ENCODE results near the gene DOP1B. TPM values are rescaled to one million over a fixed set of nuclear protein-coding genes. Genes with fewer than 3 reads are reported as not detected.
A peak's percentile ranks its signal among the peaks of the same experiment; 100 is the strongest.

The DOP1B gene
- total and polyA plus RNA-seq, 12 donors: 1.1 to 39.1 (median 6.9) TPM

DNA sequence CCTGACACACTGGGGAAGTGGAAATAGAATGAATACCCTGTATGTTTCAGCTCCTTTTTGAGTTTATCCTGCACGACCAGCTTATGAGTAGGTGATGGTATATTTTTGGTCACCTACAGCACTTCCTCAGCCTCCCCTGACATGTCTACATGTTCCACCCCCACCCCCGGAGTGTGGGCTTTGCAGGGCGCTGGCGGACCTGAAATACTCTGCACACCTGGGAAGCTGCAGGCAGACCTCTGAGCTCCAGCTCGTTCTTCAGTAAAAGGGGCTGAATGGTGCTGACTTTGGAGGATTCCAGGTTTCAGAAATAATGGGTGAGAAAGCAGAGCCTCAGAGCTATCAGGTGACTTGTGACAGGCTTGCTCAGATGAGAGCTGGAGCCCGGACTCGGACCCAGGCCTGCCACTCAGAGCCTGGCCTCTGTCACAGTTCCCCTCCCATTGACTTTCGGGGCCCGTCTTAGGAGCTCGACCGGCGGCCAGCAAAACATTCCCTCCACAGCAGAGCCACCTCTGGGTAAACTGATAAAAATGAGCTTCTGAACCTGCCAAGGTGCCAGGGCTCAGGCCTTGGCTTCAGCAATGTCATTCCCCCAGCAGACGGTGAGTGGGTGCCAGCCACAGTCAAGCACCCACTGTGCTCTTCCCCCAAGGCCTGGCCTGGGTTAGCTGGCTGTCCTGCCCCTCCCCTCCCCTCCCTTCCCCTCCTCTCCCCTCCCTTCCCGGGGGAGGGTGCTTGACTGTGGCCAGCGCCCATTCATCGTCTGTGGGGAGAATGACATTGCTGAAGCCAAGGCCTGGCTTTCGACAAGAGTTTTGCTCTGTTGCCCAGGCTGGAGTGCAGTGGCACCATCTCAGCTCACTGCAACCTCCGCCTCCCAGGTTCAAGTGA, 30.1 kb downstream of the DOP1B start:
- Histone ChIP-seq H3K36me3 (replicated peaks in 1 of 2) (no peaks in the 10 kb centered on the region), H3K9me3 (replicated peaks in 1 of 3) (no peaks in the 10 kb centered on the region), H3K27me3 (no peaks in the 10 kb centered on the region), H3K4me1 (replicated peaks in 1 of 2) (no peaks in the 10 kb centered on the region), H3K4me3 (no peak overlapping the region), H3K27ac (no peak overlapping the region)
- intact Hi-C loops (cut with DNase I): no loop called here
- no peak for DNase-seq
- 74 to 84% (median 78%) methylated on average over 10 to 18 of the region's 18 CpGs for WGBS, 4 donors
- TF ChIP-seq, protein P1, sequence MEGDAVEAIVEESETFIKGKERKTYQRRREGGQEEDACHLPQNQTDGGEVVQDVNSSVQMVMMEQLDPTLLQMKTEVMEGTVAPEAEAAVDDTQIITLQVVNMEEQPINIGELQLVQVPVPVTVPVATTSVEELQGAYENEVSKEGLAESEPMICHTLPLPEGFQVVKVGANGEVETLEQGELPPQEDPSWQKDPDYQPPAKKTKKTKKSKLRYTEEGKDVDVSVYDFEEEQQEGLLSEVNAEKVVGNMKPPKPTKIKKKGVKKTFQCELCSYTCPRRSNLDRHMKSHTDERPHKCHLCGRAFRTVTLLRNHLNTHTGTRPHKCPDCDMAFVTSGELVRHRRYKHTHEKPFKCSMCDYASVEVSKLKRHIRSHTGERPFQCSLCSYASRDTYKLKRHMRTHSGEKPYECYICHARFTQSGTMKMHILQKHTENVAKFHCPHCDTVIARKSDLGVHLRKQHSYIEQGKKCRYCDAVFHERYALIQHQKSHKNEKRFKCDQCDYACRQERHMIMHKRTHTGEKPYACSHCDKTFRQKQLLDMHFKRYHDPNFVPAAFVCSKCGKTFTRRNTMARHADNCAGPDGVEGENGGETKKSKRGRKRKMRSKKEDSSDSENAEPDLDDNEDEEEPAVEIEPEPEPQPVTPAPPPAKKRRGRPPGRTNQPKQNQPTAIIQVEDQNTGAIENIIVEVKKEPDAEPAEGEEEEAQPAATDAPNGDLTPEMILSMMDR (IDR thresholded peaks at IDR 0.05): no peak
- no peak for TF ChIP-seq POLR2A (IDR thresholded peaks at IDR 0.05)

- TF ChIP-seq, protein P1 (IDR thresholded peaks at IDR 0.05): no peak
- no peak for TF ChIP-seq POLR2A (IDR thresholded peaks at IDR 0.05)
- whole genome bisulfite sequencing, 4 donors: 46 to 71% (median 62%) methylated on average over 8 of the region's 8 CpGs
- no peaks in the 10 kb centered on the region for H3K27me3 ChIP-seq
- DNase-seq: peak in 1 of 7 donors; percentile 36
- intact Hi-C loops (cut with DNase I): no loop called here
- no peaks in the 10 kb centered on the region for H3K4me1 ChIP-seq (replicated peaks in 1 of 2)
- no peaks in the 10 kb centered on the region for H3K9me3 ChIP-seq (replicated peaks in 1 of 3)
- no peak overlapping the region for H3K27ac ChIP-seq
- H3K36me3 ChIP-seq (replicated peaks in 1 of 2): no peaks in the 10 kb centered on the region
- no peak overlapping the region for H3K4me3 ChIP-seq
Observed at GRCh38 chr21:36188081-36188681, 31.6 kb downstream of the DOP1B start.

- TF ChIP-seq, protein P1 (IDR thresholded peaks at IDR 0.05): no peak
- no peak for TF ChIP-seq POLR2A (IDR thresholded peaks at IDR 0.05)
- intact Hi-C loops (cut with DNase I): no loop called here
- H3K4me3 ChIP-seq: no peak overlapping the region
- H3K27me3 ChIP-seq: no peaks in the 10 kb centered on the region
- no peak for DNase-seq
- H3K4me1 ChIP-seq (replicated peaks in 1 of 2): no peaks in the 10 kb centered on the region
- no peaks in the 10 kb centered on the region for H3K36me3 ChIP-seq (replicated peaks in 1 of 2)
- WGBS, 4 donors: 41 to 58% (median 48%) methylated on average over 2 of the region's 2 CpGs
- H3K27ac ChIP-seq: no peak overlapping the region
- no peaks in the 10 kb centered on the region for H3K9me3 ChIP-seq (replicated peaks in 1 of 3)
Observed at GRCh38 chr21:36188937-36189336, 32.3 kb downstream of the DOP1B start.

- intact Hi-C loops (cut with DNase I): no loop called here
Observed at GRCh38 chr21:36190736-36191135, 34.1 kb downstream of the DOP1B start.

More at GRCh38 chr21:36190736-36191135, 34.1 kb downstream of the DOP1B start:
- WGBS, 4 donors: 86 to 94% (median 91%) methylated on average over 4 of the region's 4 CpGs
- Histone ChIP-seq H3K9me3 (replicated peaks in 1 of 3) (no peaks in the 10 kb centered on the region), H3K36me3 (replicated peaks in 1 of 2) (no peaks in the 10 kb centered on the region), H3K27me3 (no peaks in the 10 kb centered on the region), H3K4me1 (replicated peaks in 1 of 2) (no peaks in the 10 kb centered on the region), H3K27ac (no peak overlapping the region), H3K4me3 (no peak overlapping the region)
- DNase-seq: no peak
- TF ChIP-seq, protein P1 (IDR thresholded peaks at IDR 0.05): no peak
- no peak for TF ChIP-seq POLR2A (IDR thresholded peaks at IDR 0.05)

Measured in adrenal gland (tissue), 12 donors.